Measurements from ENCODE around the gene NFIC.

NFIC gene

DNA sequence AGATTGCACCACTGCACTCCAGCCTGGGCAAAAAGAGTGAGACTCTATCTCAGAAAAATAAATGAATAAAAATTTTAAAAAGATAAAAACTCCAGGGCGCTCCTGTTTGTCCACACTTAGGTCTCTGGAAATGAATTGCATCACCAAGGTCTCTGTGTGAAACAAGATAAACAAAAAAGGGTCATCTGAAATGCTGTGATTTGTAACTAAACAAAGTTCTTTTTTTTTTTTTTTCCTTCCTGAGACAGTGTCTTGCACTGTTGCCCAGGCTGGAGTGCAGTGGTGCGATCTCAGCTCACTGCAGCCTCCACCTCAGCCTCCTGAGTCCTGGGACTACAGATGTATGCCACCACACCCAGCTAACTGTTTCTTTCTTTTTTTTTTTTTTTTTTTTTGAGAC lies 151.3 kb downstream of the NFIC start:
- in situ Hi-C loops (cut with HindIII; ENCODE audit: low sequenced_read_pairs), result no loop called here
- DNase-seq (ENCODE audit: low read depth), result no peak
- TF ChIP-seq CTCF (IDR thresholded peaks at IDR 0.05; ENCODE audit: low read depth, low read length, missing control alignments), result no peak
- H3K4me3 ChIP-seq (ENCODE audit: low read depth, low read length), result no peak overlapping the region

GRCh38 chr19:3518255-3518654 lies 151.9 kb downstream of the NFIC start:
- no peak for TF ChIP-seq CTCF (IDR thresholded peaks at IDR 0.05; ENCODE audit: low read depth, low read length, missing control alignments)
- DNase-seq (ENCODE audit: low read depth), result no peak
- no peak overlapping the region for H3K4me3 ChIP-seq (ENCODE audit: low read depth, low read length)
- in situ Hi-C loops (cut with HindIII; ENCODE audit: low sequenced_read_pairs), result no loop called here

- no peak for DNase-seq (ENCODE audit: low read depth)
- in situ Hi-C loops (cut with HindIII; ENCODE audit: low sequenced_read_pairs), result no loop called here
- no peak overlapping the region for H3K4me3 ChIP-seq (ENCODE audit: low read depth, low read length)
- TF ChIP-seq CTCF (IDR thresholded peaks at IDR 0.05; ENCODE audit: low read depth, low read length, missing control alignments), result no peak
These were observed 152.3 kb downstream of the NFIC start for GRCh38 chr19:3518659-3519058.

All from astrocyte of the cerebellum (primary cell).